HG02840 (cell line): ENCODE results near the gene S100A7.
"Not testable (repeated sequence)": the region's sequence is repeated elsewhere in the genome, so short reads cannot be mapped to it uniquely, and the experiment has no call there.

Source experiments
- ATAC-seq: cut with Tn5 transposase; IDR thresholded peaks from one replicate; pipeline ENCODE4 v1.9.1; 2021; ENCODE audit warnings: mild to moderate bottlenecking, moderate library complexity, moderate number of reproducible peaks; ENCODE audit not compliant: unreplicated experiment, low FRiP score

Gene S100A7

GRCh38 chr1:153478047-153478691 lies 17.7 kb upstream of the S100A7 start:
- no peak for ATAC-seq

GRCh38 chr1:153476491-153477093 lies 16.1 kb upstream of the S100A7 start:
- ATAC-seq, result no peak

GRCh38 chr1:153475282-153475681 lies 14.8 kb upstream of the S100A7 start:
- no peak for ATAC-seq

GRCh38 chr1:153474347-153474746 lies 13.9 kb upstream of the S100A7 start:
- ATAC-seq, result no peak

- ATAC-seq, result no peak
These were observed 10.3 kb upstream of the S100A7 start for GRCh38 chr1:153470707-153471106.

- ATAC-seq, result no peak
These were observed 6.5 kb upstream of the S100A7 start for GRCh38 chr1:153466908-153467307.

- no peak for ATAC-seq
These were observed 5.6 kb upstream of the S100A7 start for GRCh38 chr1:153465811-153466636.

GRCh38 chr1:153462741-153463140 lies 2.3 kb upstream of the S100A7 start:
- ATAC-seq, result not testable (repeated sequence)

- ATAC-seq, result no peak
These were observed 796 bp downstream of the S100A7 start for GRCh38 chr1:153459655-153460054.

GRCh38 chr1:153456396-153456795 lies 4.1 kb downstream of the S100A7 start:
- ATAC-seq, result no peak

- not testable (repeated sequence) for ATAC-seq
These were observed 11.6 kb downstream of the S100A7 start for GRCh38 chr1:153448851-153449250.

- no peak for ATAC-seq
These were observed 12.8 kb downstream of the S100A7 start for GRCh38 chr1:153447498-153448170.

- ATAC-seq, result no peak
These were observed 16.4 kb downstream of the S100A7 start for GRCh38 chr1:153444078-153444477.

GRCh38 chr1:153443486-153443885 lies 17.0 kb downstream of the S100A7 start:
- ATAC-seq, result no peak

GRCh38 chr1:153441238-153441755 lies 19.2 kb downstream of the S100A7 start:
- ATAC-seq, result no peak

- ATAC-seq, result no peak
These were observed 21.2 kb downstream of the S100A7 start for GRCh38 chr1:153439273-153439672.

GRCh38 chr1:153438599-153438998 lies 21.9 kb downstream of the S100A7 start:
- no peak for ATAC-seq

GRCh38 chr1:153437236-153437635 lies 23.2 kb downstream of the S100A7 start:
- no peak for ATAC-seq

GRCh38 chr1:153434746-153435455 lies 25.6 kb downstream of the S100A7 start:
- no peak for ATAC-seq
